Kidney tubule cell (primary cell): ENCODE results near the gene CDC27.
"Not testable (repeated sequence)": the region's sequence is repeated elsewhere in the genome, so short reads cannot be mapped to it uniquely, and the experiment has no call there.

Experiments used
- DNase-seq: peaks from one replicate; pipeline ENCODE4 v3.0.0-alpha.2; 2018; ENCODE audit warnings: low spot score

CDC27 gene

DNA sequence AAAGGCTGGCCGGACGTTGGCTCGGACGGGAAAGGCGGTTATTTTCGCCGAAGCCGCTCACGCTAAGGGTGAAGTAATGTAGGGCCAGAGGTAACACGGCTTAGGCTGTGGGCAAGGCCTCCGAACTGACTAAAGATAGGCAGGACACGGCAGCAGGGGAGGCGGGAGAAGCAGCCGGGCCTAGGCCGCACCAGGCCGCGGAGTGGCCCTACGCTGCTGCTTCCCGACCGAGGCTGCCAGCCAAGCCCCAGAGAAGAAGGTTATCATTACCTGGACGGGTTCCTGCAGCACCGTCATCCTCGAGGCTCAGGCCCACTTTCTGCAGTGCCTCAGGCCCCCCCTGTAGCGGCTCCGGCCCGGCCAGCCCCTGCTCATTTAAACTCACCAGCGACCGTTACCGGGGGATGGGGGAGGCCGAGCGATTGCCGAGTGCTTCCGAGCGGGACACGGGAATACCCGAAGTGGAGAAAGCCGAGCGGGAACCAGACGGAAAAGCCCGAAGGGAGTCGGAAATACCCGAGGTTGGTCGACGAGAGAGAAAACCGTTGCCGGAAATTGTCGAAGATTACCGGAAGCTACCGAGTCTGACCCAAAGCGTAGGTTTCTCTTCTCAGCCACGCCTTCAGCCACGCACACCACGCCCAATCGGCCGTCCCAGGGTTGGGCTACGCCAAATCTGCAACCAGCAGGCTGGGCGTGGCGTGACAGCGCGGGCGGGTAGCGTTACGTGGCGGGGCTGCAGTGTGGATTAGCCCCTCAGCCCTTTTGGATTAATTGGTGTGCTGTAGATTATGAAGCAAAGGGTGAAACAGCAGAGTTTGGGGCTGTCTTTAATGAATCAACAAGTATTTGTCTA, at the start of gene CDC27:
TSS of gene CDC27 (minus strand) at position 420 of the 856 bp plus-strand sequence. CDS start at position 297, 123 bp downstream.
- peak; percentile 98 for DNase-seq

- no peak for DNase-seq
These were observed 49.4 kb upstream of the CDC27 start for GRCh38 chr17:47238321-47239010.

DNA sequence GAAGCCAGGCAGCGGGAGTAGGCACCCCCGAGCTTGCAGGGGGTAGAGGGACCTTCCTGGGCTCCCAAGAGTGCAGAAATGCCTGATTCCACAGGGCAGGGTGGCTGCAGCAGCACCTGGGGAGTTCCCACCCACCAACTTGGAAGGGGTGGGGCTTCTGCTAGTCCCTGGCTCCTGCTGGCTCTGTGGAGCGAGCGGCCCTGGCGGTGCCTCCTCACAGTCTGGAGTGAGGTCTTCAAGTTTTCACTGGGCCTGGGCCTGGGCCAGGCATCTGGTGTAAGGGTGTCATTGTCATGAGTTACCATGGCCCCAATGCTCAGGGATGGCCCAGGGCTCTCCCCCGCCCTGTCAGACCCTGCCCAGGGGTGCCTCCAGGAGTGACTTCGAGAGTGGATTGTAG, 48.7 kb upstream of the CDC27 start:
- DNase-seq, result no peak

DNA sequence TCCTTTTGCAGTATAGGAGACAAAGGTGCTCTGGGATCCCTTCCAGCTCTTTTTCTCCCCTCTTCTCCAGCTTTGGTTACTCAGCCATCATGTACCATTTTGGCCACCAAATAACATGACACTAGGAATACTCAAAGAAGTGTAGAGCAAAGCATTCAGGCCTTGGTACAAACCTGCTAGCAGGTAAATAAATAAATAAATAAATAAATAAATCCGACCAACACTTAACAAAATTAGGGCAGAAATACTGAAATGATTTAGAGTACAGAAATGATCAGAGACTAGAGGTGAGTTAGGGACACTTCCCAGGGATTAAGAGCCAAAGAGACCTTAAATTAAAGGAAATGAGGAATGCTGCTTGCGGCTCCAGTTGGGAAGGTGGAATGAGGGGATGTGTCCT, 46.8 kb upstream of the CDC27 start:
- DNase-seq, result no peak

DNA sequence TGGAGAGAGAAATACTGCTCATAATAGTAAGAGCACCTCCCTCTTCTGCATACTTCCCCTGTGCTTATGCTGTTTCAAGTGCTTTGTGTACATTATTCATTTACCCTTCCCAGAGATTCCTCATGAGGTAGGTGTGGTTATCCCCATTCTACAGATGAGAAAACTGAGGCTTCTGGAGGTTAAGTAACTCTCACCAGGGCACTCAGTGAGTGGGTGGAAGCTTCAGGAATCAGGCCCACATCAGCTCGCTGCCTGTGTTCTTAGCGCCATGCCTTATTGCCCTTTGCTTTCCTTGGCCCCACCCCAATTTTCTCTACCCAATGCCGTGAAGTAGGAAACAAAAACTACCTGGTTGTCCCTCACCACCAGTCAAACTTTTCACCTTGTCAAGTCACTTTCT, 46.4 kb upstream of the CDC27 start:
- no peak for DNase-seq

DNA sequence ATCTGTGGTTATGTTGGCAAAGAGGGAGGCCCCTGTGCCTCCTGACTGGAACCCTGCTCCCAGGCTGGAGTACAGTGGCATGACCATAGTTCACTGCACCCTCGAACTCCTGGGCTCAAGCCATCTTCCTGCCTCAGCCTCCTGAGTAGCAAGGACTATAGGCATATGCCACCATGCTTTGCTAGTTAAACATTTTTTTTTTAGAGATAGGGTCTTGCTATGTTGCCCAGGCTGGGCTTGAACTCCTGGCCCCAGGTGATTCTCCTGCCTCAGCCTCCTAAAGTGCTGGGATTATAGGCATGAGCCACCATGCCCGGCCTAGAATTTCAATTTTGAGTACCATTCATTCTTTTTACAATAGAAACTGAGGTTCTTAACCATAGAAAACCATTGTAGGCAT, 43.4 kb upstream of the CDC27 start:
- no peak for DNase-seq

DNA sequence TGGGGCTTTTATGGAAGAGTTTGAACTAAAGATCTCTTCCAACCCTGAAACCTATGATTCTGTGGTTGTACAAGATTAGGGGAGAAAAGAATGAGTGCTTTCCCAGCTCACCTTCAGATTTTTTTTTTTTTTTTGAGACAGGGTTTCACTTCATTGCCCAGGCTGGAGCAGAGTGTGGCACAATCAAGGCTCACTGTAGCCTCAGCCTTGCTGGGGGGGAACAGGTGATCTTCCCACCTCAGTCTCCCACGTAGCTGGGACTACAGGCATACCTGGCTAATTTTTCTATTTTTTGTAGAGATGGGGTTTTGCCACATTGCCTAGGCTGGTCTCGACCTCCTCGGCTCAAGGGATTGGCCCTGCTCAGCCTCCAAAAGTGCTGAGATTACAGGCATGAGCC, 42.8 kb upstream of the CDC27 start:
- no peak for DNase-seq

DNA sequence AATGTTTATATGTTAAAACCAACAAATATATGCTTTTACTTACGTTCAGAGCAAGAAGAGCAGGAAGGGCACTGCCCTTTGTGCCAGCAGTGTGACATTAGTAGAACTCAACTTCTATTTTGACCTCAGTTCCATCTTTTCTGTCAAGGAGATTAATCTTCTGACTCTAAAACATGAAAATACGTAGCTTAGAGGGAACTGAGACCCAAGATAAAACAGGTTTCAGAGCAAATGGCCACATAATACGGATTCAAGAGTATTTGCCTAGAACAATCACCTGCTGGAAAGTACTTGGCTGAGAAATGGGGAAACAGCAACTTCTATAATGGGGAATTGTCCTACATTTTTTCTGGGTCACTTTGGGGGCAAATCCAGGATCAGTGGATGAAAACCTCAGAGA, 42.2 kb upstream of the CDC27 start:
- DNase-seq, result no peak

DNA sequence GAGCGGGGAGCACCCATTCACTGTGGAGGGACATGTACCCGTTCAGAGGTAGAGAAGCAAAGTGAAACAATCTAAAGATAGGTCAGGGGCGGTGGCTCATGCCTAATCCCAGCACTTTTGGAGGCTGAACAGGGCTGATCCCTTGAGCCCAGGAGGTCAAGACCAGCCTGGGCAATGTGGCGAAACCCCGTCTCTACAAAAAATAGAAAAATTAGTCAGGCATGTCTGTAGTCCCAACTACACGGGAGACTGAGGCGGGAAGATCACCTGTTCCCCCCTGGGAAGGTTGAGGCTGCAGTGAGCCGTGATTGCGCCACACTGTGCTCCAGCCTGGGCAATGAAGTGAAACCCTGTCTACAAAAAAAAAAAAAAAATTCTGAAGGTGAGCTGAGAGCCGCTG, 41.8 kb upstream of the CDC27 start:
- DNase-seq, result peak; percentile 85

DNA sequence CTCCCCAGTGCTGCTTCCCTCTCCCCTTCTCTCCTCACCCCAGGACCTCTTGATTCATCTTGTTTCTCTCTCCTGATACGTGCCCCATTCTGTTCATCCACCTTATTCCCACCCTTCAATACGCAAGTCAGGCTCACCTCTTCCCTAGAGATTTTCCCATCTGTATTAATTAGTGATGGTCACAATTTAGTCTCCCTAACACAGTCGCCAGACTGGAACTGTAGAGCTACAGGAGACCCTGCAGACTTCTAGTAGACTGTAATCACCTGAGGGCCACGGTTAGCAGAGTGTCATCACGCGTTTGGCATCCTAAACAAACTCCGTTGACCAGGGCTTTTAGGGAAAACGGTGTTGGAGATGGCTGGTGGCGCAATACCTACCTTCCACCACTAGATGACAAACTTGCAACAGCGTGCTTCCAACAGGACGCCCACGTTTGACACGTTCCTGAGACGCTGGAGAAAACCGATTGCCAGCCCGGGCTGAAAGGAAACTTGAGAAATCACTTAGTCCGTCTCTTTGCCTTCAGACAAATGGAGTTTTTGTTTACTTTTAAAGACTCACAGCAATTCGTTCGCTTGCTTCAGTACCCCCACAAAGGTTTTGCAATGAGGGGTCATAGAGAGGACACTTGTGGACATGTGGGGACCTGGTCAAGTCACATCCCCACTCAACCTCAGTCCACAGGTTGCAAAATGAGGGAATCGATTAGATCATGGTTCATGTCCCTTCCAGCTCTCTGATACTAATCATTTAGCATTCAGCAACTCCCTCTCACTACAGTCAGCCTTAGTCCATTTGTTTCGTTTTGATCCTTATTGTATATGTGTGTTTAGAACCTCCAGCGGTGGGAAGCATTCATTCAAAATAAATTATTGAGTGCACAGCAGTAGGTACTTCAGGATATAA, 40.7 kb upstream of the CDC27 start:
- peak; percentile 95 for DNase-seq

DNA sequence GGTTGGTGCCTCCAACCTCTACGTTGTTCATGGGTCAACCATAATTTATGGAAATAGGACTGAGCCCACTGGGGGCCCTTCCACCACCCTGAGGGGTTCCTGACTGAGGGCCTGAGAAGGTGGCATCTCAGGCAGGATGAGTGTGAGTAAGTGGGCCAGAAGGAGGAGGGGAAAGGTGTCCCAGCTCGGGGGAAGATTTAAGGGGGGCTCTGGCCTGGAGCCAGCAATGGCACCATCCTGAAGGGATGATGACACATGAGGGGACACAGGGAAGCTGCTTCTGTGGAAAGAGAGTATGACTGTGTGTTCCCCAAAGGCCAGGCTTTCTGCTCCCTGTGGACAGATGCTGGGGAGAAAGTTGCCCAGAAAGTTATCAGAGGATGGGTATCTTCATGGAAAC, 38.8 kb upstream of the CDC27 start:
- DNase-seq, result no peak

DNA sequence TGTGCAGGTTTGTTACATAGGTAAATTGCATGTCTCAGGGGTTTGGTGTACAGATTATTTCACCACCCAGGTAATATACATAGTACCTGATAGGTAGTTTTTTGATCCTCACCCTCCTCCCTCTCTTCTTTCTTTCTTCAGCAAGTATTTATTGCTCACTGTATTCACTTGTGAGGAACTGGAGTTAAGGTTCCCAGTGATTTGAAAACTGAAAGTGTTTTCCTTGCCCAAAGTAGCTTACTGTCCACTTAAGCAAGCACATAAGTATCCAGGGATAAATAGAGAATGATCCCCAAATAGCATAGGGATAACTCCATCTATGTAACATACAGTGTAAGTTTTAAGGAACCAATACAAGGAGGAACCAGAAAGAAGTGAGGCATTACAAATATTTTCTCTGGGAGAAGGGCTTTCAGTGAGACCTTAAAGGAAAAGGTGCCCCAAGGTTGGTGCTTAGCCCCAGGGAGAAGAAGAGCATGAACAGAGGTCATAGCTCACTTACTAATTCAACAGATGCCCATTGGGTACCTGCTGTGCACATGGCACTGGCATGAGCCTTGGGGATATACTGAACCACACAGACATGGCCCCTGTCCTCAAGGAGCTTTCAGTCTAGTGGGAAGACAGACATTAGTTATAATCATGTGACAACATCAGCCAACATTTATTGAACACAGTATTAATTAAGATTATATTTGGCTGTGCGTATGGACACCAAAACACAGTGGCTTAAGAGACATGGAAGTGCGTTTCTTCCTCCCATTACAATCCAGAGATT, 37.0 kb upstream of the CDC27 start:
- DNase-seq, result no peak

GRCh38 chr17:47225436-47225858, 36.4 kb upstream of the CDC27 start:
- peak; percentile 90 for DNase-seq

DNA sequence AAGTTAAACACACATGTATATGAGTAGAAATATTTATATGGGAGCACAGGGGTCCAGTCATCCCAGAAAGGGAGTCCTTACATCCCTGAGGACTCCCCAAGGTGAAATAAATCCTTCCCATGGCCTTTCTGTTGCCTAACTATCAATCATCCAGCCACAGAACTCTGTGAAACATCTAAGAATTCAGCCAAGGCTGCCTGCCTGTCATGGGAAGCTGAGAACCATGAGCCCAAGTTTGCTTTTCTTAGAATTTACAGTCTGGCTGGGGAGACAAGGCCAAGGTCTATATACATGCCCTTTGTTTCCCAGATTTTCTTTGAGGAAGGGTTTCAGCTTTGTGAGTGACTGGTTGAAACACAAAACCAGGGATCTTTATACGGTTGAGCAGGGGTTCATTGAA, 35.9 kb upstream of the CDC27 start:
- no peak for DNase-seq

DNA sequence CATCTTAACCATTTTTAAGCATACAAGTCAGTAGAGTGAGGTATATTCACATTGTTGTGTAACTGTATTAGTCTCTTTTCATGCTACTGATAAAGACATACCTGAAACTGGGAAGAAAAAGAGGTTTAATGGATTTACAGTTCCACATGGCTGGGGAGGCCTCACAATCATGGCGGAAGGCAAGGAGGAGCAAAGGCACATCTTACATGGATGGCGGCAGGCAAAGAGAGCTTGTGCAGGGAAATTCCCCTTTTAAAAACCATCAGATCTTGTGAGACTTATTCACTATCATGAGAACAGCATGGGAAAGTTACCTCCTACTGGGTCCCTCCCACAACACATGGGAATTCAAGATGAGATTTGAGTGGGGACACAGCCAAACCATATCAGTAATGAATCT, 35.0 kb upstream of the CDC27 start:
- DNase-seq, result not testable (repeated sequence)

- DNase-seq, result peak; percentile 22
These were observed 34.4 kb upstream of the CDC27 start for GRCh38 chr17:47223460-47223859.

DNA sequence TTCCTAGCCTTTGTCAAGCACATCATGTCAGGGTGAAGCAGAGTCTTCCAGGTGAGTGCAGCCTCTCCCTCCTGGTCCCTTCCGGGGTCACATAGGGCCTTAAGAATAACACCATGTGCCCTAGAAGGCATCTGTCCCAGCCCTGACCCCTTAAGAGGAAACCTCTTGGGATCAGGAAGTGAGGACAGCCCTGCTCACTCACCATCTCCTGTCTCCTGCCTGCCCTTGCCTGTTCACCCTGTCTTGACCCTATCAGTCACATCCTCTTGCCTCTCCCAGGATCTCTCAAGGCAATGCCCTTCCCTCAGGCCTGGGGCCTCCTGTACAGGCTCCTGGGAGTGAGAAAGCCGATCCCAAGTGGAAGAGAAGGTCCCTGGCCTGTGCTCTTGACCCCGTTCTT, 33.9 kb upstream of the CDC27 start:
- DNase-seq, result peak; percentile 62

- DNase-seq, result no peak
These were observed 33.0 kb upstream of the CDC27 start for GRCh38 chr17:47222047-47222446.

GRCh38 chr17:47221154-47221553, 32.1 kb upstream of the CDC27 start:
- no peak for DNase-seq

DNA sequence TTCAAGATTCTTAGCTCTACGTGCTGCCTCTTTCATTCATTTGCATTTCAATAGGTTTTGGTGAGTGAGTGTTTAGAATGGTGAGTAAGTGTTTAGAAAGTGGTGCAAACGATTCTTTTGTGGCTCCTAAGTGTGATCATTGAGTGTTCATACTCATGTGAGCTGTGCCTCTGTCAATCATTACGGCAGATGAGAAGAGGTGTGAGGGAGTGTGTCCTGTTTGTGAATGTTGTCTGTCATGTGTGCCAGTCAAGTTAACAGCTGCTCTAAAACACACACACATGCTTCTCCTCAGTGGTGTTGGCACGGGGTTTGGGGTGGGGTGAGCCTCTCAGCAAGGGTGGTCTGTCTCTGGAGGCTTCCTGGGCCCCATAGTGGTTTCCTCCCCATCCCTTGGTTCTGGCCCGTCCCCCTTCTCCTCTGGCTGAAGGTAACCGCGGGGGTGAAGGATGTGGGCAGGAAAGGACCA, 31.5 kb upstream of the CDC27 start:
- peak; percentile 65 for DNase-seq
